Skin of body (tissue), 3 donors: ENCODE data around the gene GPHA2. TPM values are rescaled to one million over a fixed set of nuclear protein-coding genes. Genes with fewer than 3 reads are reported as not detected.

Source experiments
- DNase-seq: peaks from one replicate; lab custom pipeline; 2025; lab: John Stamatoyannopoulos, UW
- small RNA-seq: library from RNA; depleted of rRNA; stranded (forward); fragments of <200 nt; gene quantifications from one replicate; pipeline ENCODE3, GENCODE V24; 2014; ENCODE audit warnings: low replicate concordance
- total RNA-seq: library from RNA; depleted of rRNA; stranded (reverse); fragments of >200 nt; gene quantifications from one replicate; pipeline ENCODE4 v1.2.3, GENCODE V29; 2014

GPHA2 gene
- total RNA-seq, 1 donor from 2014 or later: not detected

GRCh38 chr11:64891880-64892279, 43.8 kb downstream of the GPHA2 start:
- DNase-seq: no peak

GRCh38 chr11:64891215-64891848, 44.4 kb downstream of the GPHA2 start:
- DNase-seq: no peak

- DNase-seq: no peak
Measured at GRCh38 chr11:64890522-64890939, 45.2 kb downstream of the GPHA2 start.

GRCh38 chr11:64888729-64889511, 46.8 kb downstream of the GPHA2 start:
- DNase-seq: no peak

GRCh38 chr11:64888406-64888728, 47.3 kb downstream of the GPHA2 start:
- no peak for DNase-seq

GRCh38 chr11:64887757-64888405, 47.8 kb downstream of the GPHA2 start:
- no peak for DNase-seq

- DNase-seq: no peak
Measured at GRCh38 chr11:64887234-64887756, 48.4 kb downstream of the GPHA2 start.

GRCh38 chr11:64885367-64886286, 50.1 kb downstream of the GPHA2 start:
- DNase-seq: no peak

Small RNA genes lying within 50 kb of the gene (small RNA-seq; reads per million reads assigned to genes)
- gene MIR6749 (not detected), gene MIR6750 (0.07 reads per million)

Other genes starting within 250 kb of the GPHA2 start
- 8.5 TPM for gene NRXN2, start 212.7 kb downstream of the GPHA2 start, total RNA-seq
- gene RASGRP2, start 191.8 kb downstream of the GPHA2 start, total RNA-seq: 5.1 TPM
- 45.7 TPM for gene PYGM, start 175.9 kb downstream of the GPHA2 start, total RNA-seq
- gene SF1, start 157.4 kb downstream of the GPHA2 start, total RNA-seq: 154 TPM
- 8.2 TPM for gene MAP4K2, start 132.7 kb downstream of the GPHA2 start, total RNA-seq
- 11.7 TPM for gene MEN1, start 125.3 kb downstream of the GPHA2 start, total RNA-seq
- gene CDC42BPG, start 91.2 kb downstream of the GPHA2 start, total RNA-seq: 9.7 TPM
- 27.1 TPM for gene EHD1, start 57.3 kb downstream of the GPHA2 start, total RNA-seq
- gene ATG2A, start 18.7 kb downstream of the GPHA2 start, total RNA-seq: 8.1 TPM
- gene PPP2R5B, start 11.2 kb downstream of the GPHA2 start, total RNA-seq: 5.5 TPM
- not detected for gene MAJIN, start 36.2 kb upstream of the GPHA2 start, total RNA-seq
- 0.20 TPM for gene BATF2, start 61.1 kb upstream of the GPHA2 start, total RNA-seq
- gene ARL2, start 78.3 kb upstream of the GPHA2 start, total RNA-seq: 43.3 TPM
- gene SNX15, start 91.5 kb upstream of the GPHA2 start, total RNA-seq: 8.6 TPM
- 3.5 TPM for gene SAC3D1, start 105.3 kb upstream of the GPHA2 start, total RNA-seq
- 9.0 TPM for gene NAALADL1, start 122.7 kb upstream of the GPHA2 start, total RNA-seq
- 4.1 TPM for gene CDCA5, start 148.1 kb upstream of the GPHA2 start, total RNA-seq
- gene ZFPL1, start 148.3 kb upstream of the GPHA2 start, total RNA-seq: 20.5 TPM
- 93.3 TPM for gene VPS51, start 160.3 kb upstream of the GPHA2 start, total RNA-seq
- gene TM7SF2, start 176.0 kb upstream of the GPHA2 start, total RNA-seq: 31.4 TPM
- 3.3 TPM for gene ZNHIT2, start 181.8 kb upstream of the GPHA2 start, total RNA-seq
- gene FAU, start 186.2 kb upstream of the GPHA2 start, total RNA-seq: 353 TPM
- 35.5 TPM for gene MRPL49, start 186.4 kb upstream of the GPHA2 start, total RNA-seq
- 12.0 TPM for gene SYVN1, start 198.6 kb upstream of the GPHA2 start, total RNA-seq
- gene SPDYC, start 234.3 kb upstream of the GPHA2 start, total RNA-seq: not detected
- gene CAPN1, start 246.0 kb upstream of the GPHA2 start, total RNA-seq: 79.7 TPM